Karpas-422 (cell line): ENCODE results near the gene SOX5. TPM values are rescaled to one million over a fixed set of nuclear protein-coding genes. Genes with fewer than 3 reads are reported as not detected.

ENCODE experiments used
- DNase-seq: peaks from one replicate; pipeline ENCODE4 v3.0.0-alpha.2; 2015
- H2AFZ ChIP-seq: fragments of 200-600 bp; sonication (generic); 2 replicates; pipeline ENCODE4 v1.6.1; 2014; ENCODE audit warnings: antibody characterized with exemption, low read length, mixed read lengths
- H3K27ac ChIP-seq: fragments of 200-600 bp; sonication (generic); 2 replicates; pipeline ENCODE4 v1.5.1; 2014; ENCODE audit warnings: mild to moderate bottlenecking, low read length, moderate library complexity
- H3K27me3 ChIP-seq: fragments of 200-600 bp; sonication (generic); 2 replicates; pipeline ENCODE4 v1.6.1; 2014; ENCODE audit warnings: low read length, mixed read lengths
- H3K36me3 ChIP-seq: fragments of 200-600 bp; sonication (generic); 2 replicates; pipeline ENCODE4 v1.6.1; 2014; ENCODE audit warnings: low read length, mixed read lengths; ENCODE audit not compliant: insufficient read depth
- H3K4me1 ChIP-seq: fragments of 200-600 bp; sonication (generic); 2 replicates; pipeline ENCODE4 v1.6.1; 2014; ENCODE audit warnings: mild to moderate bottlenecking, low read length, mixed read lengths
- H3K4me2 ChIP-seq: fragments of 200-600 bp; sonication (generic); 2 replicates; pipeline ENCODE4 v1.6.1; 2014; ENCODE audit warnings: low read length, low read depth, mild to moderate bottlenecking; ENCODE audit not compliant: poor library complexity, severe bottlenecking
- H3K4me3 ChIP-seq: fragments of 200-600 bp; sonication (generic); 2 replicates; pipeline ENCODE4 v1.5.1; 2014; ENCODE audit warnings: mild to moderate bottlenecking, antibody characterized with exemption, low read length, mixed read lengths
- H3K79me2 ChIP-seq: fragments of 200-600 bp; sonication (generic); 2 replicates; pipeline ENCODE4 v1.6.1; 2014; ENCODE audit warnings: mild to moderate bottlenecking, low read length, mixed read lengths
- H3K9ac ChIP-seq: fragments of 200-600 bp; sonication (generic); 2 replicates; pipeline ENCODE4 v1.6.0; 2014; ENCODE audit warnings: low read length
- H3K9me2 ChIP-seq: fragments of 200-600 bp; sonication (generic), shearing (Covaris generic); replicated peaks from 2 replicates; pipeline ENCODE4 v1.6.0; 2014; ENCODE audit warnings: mild to moderate bottlenecking, low read length, moderate library complexity; ENCODE audit not compliant: insufficient read depth
- H3K9me3 ChIP-seq: fragments of 300-700, 200-600 bp; sonication (generic); 2 replicates; pipeline ENCODE4 v1.6.1; 2014; ENCODE audit warnings: low read length, mixed read lengths
- H4K20me1 ChIP-seq: fragments of 200-600 bp; sonication (generic); 2 replicates; pipeline ENCODE4 v1.6.1; 2014; ENCODE audit warnings: mild to moderate bottlenecking, antibody characterized with exemption, low read length, low read depth; ENCODE audit not compliant: insufficient read depth
- total RNA-seq: library from RNA; depleted of rRNA; stranded (reverse); fragments of >200 nt; shearing (Covaris generic); gene quantifications from 2 replicates; pipeline ENCODE4 v1.2.3, GENCODE V29; 2014; ENCODE audit warnings: low replicate concordance

SOX5 gene
- total RNA-seq, 1 experiment from 2014 or later = 30.5 TPM

- no peaks in the 10 kb centered on the region for H4K20me1 ChIP-seq
- H3K4me1 ChIP-seq = no peaks in the 10 kb centered on the region
- no peak overlapping the region for H3K4me3 ChIP-seq
- H3K9me3 ChIP-seq = peaks cover 3% of the 10 kb centered on the region; the same call in 1 of the 2 replicates
- no peaks in the 10 kb centered on the region for H3K79me2 ChIP-seq
- no peak overlapping the region for H2AFZ ChIP-seq
- no peaks in the 10 kb centered on the region for H3K27me3 ChIP-seq
- no peak overlapping the region for H3K27ac ChIP-seq
- H3K4me2 ChIP-seq = no peak overlapping the region
- no peak for DNase-seq
- H3K9me2 ChIP-seq = no peaks in the 10 kb centered on the region
- no peaks in the 10 kb centered on the region for H3K36me3 ChIP-seq
- no peak overlapping the region for H3K9ac ChIP-seq
Measured at GRCh38 chr12:23536293-23536692, 413.2 kb downstream of the SOX5 start.

- H3K4me3 ChIP-seq = no peak overlapping the region
- H3K36me3 ChIP-seq = no peaks in the 10 kb centered on the region
- no peak overlapping the region for H2AFZ ChIP-seq
- H3K9me3 ChIP-seq = peaks cover 3% of the 10 kb centered on the region; the same call in 1 of the 2 replicates
- H3K27me3 ChIP-seq = no peaks in the 10 kb centered on the region
- no peaks in the 10 kb centered on the region for H4K20me1 ChIP-seq
- H3K27ac ChIP-seq = no peak overlapping the region
- no peak overlapping the region for H3K4me2 ChIP-seq
- no peaks in the 10 kb centered on the region for H3K9me2 ChIP-seq
- H3K79me2 ChIP-seq = no peaks in the 10 kb centered on the region
- no peak for DNase-seq
- H3K4me1 ChIP-seq = no peaks in the 10 kb centered on the region
- H3K9ac ChIP-seq = no peak overlapping the region
Measured at GRCh38 chr12:23535441-23535840, 414.0 kb downstream of the SOX5 start.

- H3K4me1 ChIP-seq = no peaks in the 10 kb centered on the region
- no peaks in the 10 kb centered on the region for H3K27me3 ChIP-seq
- no peak overlapping the region for H3K9ac ChIP-seq
- H3K4me2 ChIP-seq = no peak overlapping the region
- H4K20me1 ChIP-seq = no peaks in the 10 kb centered on the region
- no peak for DNase-seq
- no peak overlapping the region for H2AFZ ChIP-seq
- H3K4me3 ChIP-seq = no peak overlapping the region
- H3K27ac ChIP-seq = no peak overlapping the region
- H3K9me3 ChIP-seq = peaks cover 3% of the 10 kb centered on the region; the same call in 1 of the 2 replicates
- 0 out of 2 replicates have a peak, but pooled peaks cover 2% of the 10 kb centered on the region for H3K9me2 ChIP-seq
- no peaks in the 10 kb centered on the region for H3K36me3 ChIP-seq
- H3K79me2 ChIP-seq = no peaks in the 10 kb centered on the region
Measured at GRCh38 chr12:23534196-23534595, 415.3 kb downstream of the SOX5 start.

- Histone ChIP-seq H3K9me3 (peaks cover 3% of the 10 kb centered on the region; the same call in 1 of the 2 replicates), H3K27ac (no peak overlapping the region), H3K9me2 (0 out of 2 replicates have a peak, but pooled peaks cover 2% of the 10 kb centered on the region), H4K20me1 (no peaks in the 10 kb centered on the region), H3K36me3 (no peaks in the 10 kb centered on the region), H3K9ac (no peak overlapping the region), H3K79me2 (no peaks in the 10 kb centered on the region), H3K27me3 (no peaks in the 10 kb centered on the region), H3K4me1 (no peaks in the 10 kb centered on the region), H2AFZ (no peak overlapping the region), H3K4me3 (no peak overlapping the region), H3K4me2 (no peak overlapping the region)
- no peak for DNase-seq
Measured at GRCh38 chr12:23533699-23534098, 415.8 kb downstream of the SOX5 start.

GRCh38 chr12:23533265-23533664 is 416.2 kb downstream of the SOX5 start:
- Histone ChIP-seq H3K9me2 (0 out of 2 replicates have a peak, but pooled peaks cover 2% of the 10 kb centered on the region), H3K27ac (no peak overlapping the region), H3K4me2 (no peak overlapping the region), H3K4me1 (no peaks in the 10 kb centered on the region), H3K4me3 (no peak overlapping the region), H3K9ac (no peak overlapping the region), H2AFZ (no peak overlapping the region), H3K36me3 (no peaks in the 10 kb centered on the region), H4K20me1 (no peaks in the 10 kb centered on the region), H3K27me3 (no peaks in the 10 kb centered on the region), H3K79me2 (no peaks in the 10 kb centered on the region), H3K9me3 (peaks cover 3% of the 10 kb centered on the region; the same call in 1 of the 2 replicates)
- no peak for DNase-seq

GRCh38 chr12:23528316-23528715 is 421.2 kb downstream of the SOX5 start:
- H2AFZ ChIP-seq = no peak overlapping the region
- H3K79me2 ChIP-seq = no peaks in the 10 kb centered on the region
- H4K20me1 ChIP-seq = no peaks in the 10 kb centered on the region
- H3K4me2 ChIP-seq = no peak overlapping the region
- H3K9ac ChIP-seq = no peak overlapping the region
- H3K27me3 ChIP-seq = no peaks in the 10 kb centered on the region
- H3K4me1 ChIP-seq = no peaks in the 10 kb centered on the region
- no peak overlapping the region for H3K4me3 ChIP-seq
- H3K27ac ChIP-seq = no peak overlapping the region
- no peak for DNase-seq
- no peaks in the 10 kb centered on the region for H3K36me3 ChIP-seq
- peaks cover 11% of the 10 kb centered on the region for H3K9me3 ChIP-seq
- H3K9me2 ChIP-seq = 0 out of 2 replicates have a peak, but pooled peaks cover 2% of the 10 kb centered on the region

GRCh38 chr12:23525450-23526072 is 423.9 kb downstream of the SOX5 start:
- Histone ChIP-seq H3K27me3 (no peaks in the 10 kb centered on the region), H3K4me2 (no peak overlapping the region), H3K9me2 (0 out of 2 replicates have a peak, but pooled peaks cover 2% of the 10 kb centered on the region), H3K27ac (no peak overlapping the region), H3K9me3 (peaks cover 11% of the 10 kb centered on the region), H3K9ac (no peak overlapping the region), H4K20me1 (no peaks in the 10 kb centered on the region), H3K4me1 (no peaks in the 10 kb centered on the region), H3K36me3 (no peaks in the 10 kb centered on the region), H2AFZ (no peak overlapping the region), H3K79me2 (no peaks in the 10 kb centered on the region), H3K4me3 (no peak overlapping the region)
- no peak for DNase-seq

GRCh38 chr12:23523339-23523738 is 426.1 kb downstream of the SOX5 start:
- Histone ChIP-seq H3K27ac (no peak overlapping the region), H3K79me2 (no peaks in the 10 kb centered on the region), H3K36me3 (no peaks in the 10 kb centered on the region), H3K4me3 (no peak overlapping the region), H3K4me2 (no peak overlapping the region), H2AFZ (no peak overlapping the region), H3K27me3 (no peaks in the 10 kb centered on the region), H3K4me1 (no peaks in the 10 kb centered on the region), H4K20me1 (no peaks in the 10 kb centered on the region), H3K9ac (no peak overlapping the region), H3K9me3 (peaks cover 11% of the 10 kb centered on the region), H3K9me2 (no peaks in the 10 kb centered on the region)
- DNase-seq = no peak
